ENCODE measurements around the gene NLRP12.

GRCh38 chr19:53872762-53873161 lies 48.6 kb upstream of the NLRP12 start:
- TF ChIP-seq CTCF (IDR thresholded peaks at IDR 0.05; ENCODE audit: extremely low read depth in 1 of 2, insufficient read depth in 1 of 2, low read depth in 1 of 2, low read length in 2 of 2) (no peak), EZH2 (IDR thresholded peaks at IDR 0.05; ENCODE audit: borderline replicate concordance, low read depth, low read length, severe bottlenecking) (no peak), POLR2A (IDR thresholded peaks at IDR 0.05; ENCODE audit: low read depth, low read length) (no peak), POLR2AphosphoS5 (IDR thresholded peaks at IDR 0.05; ENCODE audit: insufficient read depth, low read depth, low read length) (no peak), GATA2 (IDR thresholded peaks at IDR 0.05; ENCODE audit: insufficient read depth, insufficient read length, low read depth, low read length) (no peak)
